Measurements from ENCODE around the gene UBE2Z.

Gene UBE2Z

DNA sequence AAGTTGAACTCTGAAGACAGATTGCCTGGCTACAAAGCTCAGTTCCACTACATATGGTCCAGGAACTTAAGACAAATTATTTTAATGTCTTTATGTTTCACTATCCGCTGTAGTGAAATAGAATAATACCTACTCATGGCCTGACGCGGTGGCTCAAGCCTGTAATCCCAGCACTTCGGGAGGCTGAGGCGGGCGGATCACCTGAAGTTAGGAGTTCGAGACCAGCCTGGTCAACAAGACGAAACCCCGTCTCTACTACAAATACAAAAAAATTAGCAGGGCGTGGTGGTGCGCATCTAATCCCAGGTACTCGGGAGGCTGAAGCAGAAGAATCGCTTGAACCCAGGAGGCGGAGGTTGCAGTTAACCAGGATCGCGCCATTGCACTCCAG lies 37.0 kb downstream of the UBE2Z start:
- Histone ChIP-seq H3K27ac (peak overlapping the region; percentile 42 to 96 (median 88)), H3K4me3 (peak overlapping the region; percentile 63 to 98 (median 77))

DNA sequence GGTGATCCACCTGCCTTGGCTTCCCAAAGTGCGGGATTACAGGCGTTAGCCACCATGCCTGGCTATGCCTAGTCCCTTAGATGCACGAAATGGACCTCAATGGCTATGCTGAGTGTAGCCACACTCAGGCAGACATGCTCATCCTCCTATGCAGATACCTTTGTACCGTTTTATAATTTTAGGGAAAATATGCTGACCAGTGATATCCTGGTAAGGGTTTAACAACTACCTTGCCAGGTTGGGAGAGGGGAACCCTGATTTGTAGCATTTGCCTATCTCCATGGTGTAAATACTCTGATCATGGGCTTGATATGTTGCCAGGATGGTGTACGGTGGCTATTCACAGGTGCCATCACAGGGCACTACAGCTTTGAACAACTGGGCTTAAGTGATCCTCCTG lies 43.4 kb downstream of the UBE2Z start:
- H3K4me3 ChIP-seq, result no peak overlapping the region

DNA sequence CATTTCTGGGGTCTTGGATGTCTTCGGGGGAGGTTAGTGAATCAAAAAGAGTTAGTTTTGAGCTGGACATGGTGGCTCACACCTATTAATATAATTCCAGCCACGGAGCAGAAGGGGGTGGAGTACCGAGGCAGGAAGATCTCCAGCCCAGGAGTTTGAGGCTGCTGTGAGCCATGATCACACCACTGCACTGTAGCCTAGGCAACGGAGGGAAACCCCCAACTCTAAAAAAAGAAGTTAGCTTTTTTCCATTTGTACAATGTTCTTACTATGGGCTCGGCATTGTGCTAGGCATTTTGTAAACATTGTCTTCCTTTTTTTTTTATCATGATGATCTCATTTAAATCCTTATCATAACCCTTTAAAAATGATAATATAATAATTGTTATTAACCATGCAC lies 44.7 kb downstream of the UBE2Z start:
- Histone ChIP-seq H3K4me3 (no peak overlapping the region), H3K27ac (no peak overlapping the region)

More for the DNA sequence above, 43.4 kb downstream of the UBE2Z start:
- no peak overlapping the region for H3K27ac ChIP-seq

DNA sequence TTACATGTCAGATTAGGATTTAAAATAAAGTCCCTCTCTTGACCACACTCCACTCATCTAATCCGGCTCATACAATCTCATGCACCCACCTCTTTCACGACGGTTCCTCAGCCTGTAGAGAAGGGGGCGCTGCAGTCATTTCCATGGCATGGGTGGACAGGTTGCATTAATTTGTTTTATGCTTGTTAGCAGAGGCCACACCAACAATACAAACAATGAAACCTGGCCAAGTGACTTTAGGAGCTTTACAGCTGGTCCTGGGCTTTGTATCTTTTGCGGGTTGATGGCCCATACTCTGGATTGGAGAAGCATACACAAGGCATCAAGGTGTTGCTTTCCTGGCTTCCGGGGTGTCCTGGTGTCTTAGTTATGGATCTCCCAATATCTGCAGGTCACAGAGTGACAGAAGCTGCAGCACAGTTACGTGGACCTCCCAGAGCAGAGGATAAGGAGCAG lies 46.1 kb downstream of the UBE2Z start:
- no peak overlapping the region for H3K27ac ChIP-seq
- H3K4me3 ChIP-seq, result no peak overlapping the region

DNA sequence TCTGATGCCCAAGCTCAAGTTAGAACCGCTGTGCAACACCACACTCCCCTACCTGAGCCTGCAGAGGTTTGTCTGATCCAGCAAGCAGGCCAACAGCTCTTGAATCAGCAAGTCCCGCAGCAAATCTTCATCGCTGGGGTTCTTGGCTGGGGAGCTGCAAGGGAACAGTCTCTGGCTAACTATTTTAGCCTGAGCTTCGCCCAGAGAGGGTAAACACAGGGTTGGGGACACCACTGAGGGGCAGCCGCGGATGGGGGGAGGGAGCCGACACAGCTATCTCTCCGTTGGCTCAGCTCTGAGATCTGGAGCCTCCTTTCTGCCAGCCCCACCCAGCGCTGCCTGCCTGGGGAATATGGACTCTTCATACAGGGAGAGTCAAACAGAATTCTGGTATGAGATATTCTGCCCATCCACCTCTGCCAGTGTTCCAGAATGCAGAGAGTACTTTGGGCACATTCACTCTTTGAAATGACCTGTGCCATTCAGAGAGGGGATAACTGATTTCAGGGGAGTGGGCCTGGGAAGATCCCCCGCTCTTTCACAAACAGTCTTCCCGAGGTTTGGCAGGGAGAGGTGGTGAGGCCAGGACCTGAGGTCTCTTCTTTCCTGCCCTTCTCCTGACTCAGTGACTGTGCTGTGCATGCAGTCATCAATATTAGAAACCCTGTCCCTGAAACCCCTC lies 52.8 kb downstream of the UBE2Z start:
- Histone ChIP-seq H3K4me3 (no peak overlapping the region), H3K27ac (no peak overlapping the region)

DNA sequence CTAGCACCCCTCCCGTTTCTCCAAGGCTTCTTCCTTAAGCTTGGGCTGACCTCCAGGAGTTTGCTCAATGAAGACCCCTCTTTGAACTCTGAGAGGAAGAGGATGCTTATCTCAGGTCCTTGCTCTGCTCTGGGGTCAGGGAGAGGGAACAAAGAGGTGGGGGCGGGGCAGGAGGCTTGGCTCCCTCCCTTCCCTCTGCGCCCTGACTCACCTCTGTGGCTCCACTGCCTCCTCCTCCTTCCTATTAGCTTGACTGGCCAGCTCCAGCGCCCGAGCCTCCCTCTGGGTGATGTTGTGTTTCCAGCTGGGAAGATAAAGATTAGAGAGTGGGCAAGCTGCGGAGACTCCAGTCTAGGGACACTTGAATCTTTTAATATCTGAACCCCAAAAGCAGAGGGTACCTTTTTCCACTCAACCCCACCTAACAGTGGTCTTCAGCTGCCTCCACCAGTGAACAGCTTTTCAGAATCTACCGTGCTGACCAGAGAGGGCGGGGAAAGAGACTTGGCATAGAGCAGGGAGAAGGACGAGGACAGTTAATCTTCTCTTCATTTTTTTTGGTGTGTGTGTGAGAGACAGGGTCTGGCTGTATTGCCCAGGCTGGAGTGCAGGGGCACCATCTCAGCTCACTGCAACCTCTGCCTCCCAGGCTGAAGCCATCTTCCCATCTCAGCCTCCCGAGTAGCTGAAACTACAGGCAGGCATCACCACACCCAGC lies 53.5 kb downstream of the UBE2Z start:
- no peak overlapping the region for H3K4me3 ChIP-seq
- no peak overlapping the region for H3K27ac ChIP-seq

DNA sequence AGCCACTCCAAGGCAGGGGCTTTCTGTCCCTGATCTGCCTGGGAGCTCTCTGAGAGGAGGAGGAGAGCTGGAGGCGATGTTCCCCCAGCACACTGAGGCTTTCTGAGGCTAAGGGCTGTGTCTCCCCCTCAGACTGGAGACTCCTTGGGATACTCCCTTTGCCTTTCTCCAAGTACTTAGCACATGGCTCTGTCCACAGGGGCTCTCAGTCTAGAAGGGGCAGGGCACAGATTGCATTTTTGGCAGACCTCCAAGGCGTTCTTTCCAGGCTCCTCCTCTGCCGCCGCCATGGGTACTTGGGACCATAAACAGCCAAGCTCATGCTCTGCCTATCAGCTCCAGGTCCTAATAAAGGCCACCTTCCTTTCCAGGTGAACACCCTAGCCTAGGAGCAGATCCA lies 62.0 kb downstream of the UBE2Z start:
- Histone ChIP-seq H3K27ac (no peak overlapping the region), H3K4me3 (no peak overlapping the region)

DNA sequence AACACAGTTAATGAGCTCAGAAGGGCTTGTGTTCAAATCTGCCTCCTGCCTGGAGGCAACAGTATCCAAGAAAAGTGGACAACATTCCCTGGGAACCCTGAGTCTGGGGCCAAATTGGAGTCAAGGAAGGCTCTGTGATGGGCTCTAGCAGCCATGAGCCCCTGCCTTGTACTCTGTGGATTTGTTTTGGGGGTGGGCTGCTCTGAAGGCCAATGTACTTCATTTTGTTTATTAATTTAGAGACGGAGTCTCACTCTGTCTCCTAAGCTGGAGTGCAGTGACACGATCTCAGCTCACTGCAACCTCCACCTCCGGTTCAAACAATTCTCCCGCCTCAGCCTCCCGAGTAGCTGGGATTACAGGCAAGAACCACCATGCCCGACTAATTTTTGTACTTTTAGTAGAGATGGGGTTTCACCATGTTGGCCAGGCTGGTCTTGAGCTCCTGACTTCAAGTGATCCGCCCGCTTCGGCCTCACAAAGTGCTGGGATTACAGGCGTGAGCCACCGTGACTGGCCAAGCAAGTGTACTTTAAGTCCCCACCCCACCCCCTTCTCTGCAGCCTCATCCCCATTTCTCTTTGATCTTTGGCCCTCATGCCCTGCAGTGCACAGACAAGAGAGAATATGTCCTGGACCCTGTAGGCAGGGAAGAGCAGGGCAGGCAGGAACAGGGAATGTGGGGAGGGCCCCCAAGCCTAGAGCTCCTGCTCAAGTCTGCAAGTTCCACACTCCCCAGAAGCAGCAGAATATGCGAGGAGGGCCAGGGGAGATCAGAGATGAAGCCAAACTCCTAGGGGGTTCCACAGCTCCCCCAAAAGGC lies 62.9 kb downstream of the UBE2Z start:
- Histone ChIP-seq H3K4me3 (no peak overlapping the region), H3K27ac (peak overlapping the region in 3 of 21 experiments; percentile 39 to 68 (median 47))

DNA sequence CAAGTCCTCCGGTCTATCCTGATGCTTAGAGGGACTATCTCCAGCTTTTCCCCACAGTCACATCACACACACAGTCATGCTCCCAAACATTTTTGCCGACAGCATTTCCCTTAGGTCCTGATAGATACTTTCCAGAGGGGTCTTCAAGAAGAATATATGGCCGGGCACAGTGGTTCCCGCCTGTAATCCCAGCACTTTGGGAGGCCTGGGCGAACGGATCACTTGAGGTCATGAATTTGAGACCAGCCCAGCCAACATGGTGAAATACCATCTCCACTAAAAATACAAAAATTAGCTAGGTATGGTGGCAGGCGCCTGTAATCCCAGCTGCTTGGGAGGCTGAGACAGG lies 64.5 kb downstream of the UBE2Z start:
- peak overlapping the region in 4 of 21 experiments; percentile 11 to 68 (median 36) for H3K27ac ChIP-seq
- no peak overlapping the region for H3K4me3 ChIP-seq

DNA sequence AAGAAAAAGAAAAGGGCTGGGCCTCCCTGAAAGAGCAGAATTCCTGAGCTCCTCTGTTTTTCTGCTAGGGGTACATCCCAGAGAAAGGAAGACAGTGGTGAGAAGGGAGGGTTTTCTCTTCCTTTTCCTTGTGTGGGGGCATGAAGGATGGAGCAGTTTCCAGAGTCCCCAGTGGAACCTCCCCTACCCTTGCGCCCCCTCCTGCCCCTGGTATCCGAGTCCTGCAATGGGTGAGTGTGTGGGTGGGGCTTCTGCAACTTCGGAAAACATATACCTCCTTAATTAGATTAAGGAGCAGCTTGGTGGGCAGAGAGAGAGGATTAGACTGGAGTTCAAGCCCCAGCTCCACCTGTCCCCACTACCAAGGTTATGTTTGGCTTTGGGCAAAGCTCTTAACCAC lies 65.6 kb downstream of the UBE2Z start:
- Histone ChIP-seq H3K4me3 (no peak overlapping the region), H3K27ac (no peak overlapping the region)

All from skin epidermis (tissue), 12 donors.